Duodenal mucosa (tissue), 2 donors: Measurements from ENCODE around the gene IMMP2L.

Experiments used
- H3K27ac ChIP-seq: one replicate; pipeline ENCODE4 v1.7.0; 2013; ENCODE audit warnings: low read depth, low read length
- H3K27me3 ChIP-seq, 2 donors: one replicate each; pipeline ENCODE4 v1.7.0; 2013; ENCODE audit warnings: low read length in 2 of 2, control low read depth in 1 of 2; ENCODE audit not compliant: insufficient read depth in 2 of 2, control insufficient read depth in 1 of 2
- H3K36me3 ChIP-seq, 2 donors: one replicate each; pipeline ENCODE4 v1.7.0; 2013; ENCODE audit warnings: low read length in 2 of 2, control low read depth in 1 of 2; ENCODE audit not compliant: insufficient read depth in 2 of 2, control insufficient read depth in 1 of 2
- H3K4me1 ChIP-seq, 2 donors: one replicate each; pipeline ENCODE4 v1.7.0; 2013; ENCODE audit warnings: low read length in 2 of 2, control low read depth in 1 of 2; ENCODE audit not compliant: insufficient read depth in 2 of 2, control insufficient read depth in 1 of 2
- H3K4me3 ChIP-seq, 2 donors: one replicate each; pipeline ENCODE4 v1.7.0; 2013; ENCODE audit warnings: low read length in 2 of 2, low read depth in 1 of 2
- H3K9ac ChIP-seq, 2 donors: one replicate each; pipeline ENCODE4 v1.7.0; 2013; ENCODE audit warnings: low read length in 2 of 2, low read depth in 1 of 2
- H3K9me3 ChIP-seq, 2 donors: one replicate each; pipeline ENCODE4 v1.7.0; 2013; ENCODE audit warnings: low read length in 2 of 2, control low read depth in 1 of 2; ENCODE audit not compliant: control insufficient read depth in 1 of 2

Gene IMMP2L

DNA sequence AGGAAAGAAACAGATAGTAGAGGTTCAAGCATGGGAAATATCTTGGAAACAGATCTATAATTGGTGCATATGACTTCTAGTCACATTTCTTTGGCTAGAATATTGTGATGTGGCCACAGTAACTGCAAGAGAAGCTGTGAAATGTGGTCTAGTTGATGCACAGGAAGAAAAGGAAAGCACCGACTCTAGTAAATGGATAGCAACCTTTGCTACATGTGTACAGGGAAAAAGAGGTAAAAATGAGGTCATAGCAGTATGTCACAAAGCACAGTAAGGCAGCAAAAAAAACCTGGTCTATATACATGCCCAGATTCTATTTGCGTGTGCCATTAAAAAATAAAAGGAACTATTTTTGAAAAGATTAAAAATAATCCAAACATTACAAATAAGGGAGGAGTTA is 573.9 kb downstream of the IMMP2L start:
- Histone ChIP-seq H3K9ac (no peak overlapping the region), H3K27ac (no peak overlapping the region), H3K27me3 (no peaks in the 10 kb centered on the region), H3K36me3 (no peaks in the 10 kb centered on the region), H3K4me1 (no peaks in the 10 kb centered on the region), H3K4me3 (no peak overlapping the region), H3K9me3 (no peaks in the 10 kb centered on the region)

DNA sequence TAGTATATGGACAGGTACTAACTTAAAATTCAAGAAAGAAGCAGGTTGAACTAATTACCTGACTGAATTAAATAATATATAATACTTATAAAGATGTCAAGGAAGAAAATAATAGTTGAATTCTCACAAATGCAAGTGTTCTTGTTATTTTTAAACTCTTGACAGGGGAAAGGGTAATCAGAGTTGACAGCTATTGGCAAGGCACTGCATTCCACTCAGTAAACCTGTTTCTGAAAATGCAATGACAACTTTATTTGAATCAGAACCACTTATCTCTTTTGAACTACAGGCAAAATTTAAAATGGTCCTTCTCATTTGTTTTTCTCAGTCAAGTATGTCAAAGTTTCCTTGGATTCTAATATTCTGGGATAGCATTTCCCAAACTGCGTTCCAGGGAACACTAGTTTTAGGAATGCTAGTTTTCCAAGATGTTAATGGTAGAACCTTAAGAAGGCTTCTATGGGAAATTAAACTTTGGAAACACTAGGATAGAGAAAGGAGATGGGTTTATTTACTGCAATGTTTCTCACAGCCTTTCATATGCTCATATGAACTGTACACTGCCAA is 575.1 kb downstream of the IMMP2L start:
- Histone ChIP-seq H3K27ac (no peak overlapping the region), H3K4me3 (no peak overlapping the region), H3K9ac (no peak overlapping the region), H3K27me3 (no peaks in the 10 kb centered on the region), H3K36me3 (no peaks in the 10 kb centered on the region), H3K9me3 (no peaks in the 10 kb centered on the region), H3K4me1 (no peaks in the 10 kb centered on the region)

DNA sequence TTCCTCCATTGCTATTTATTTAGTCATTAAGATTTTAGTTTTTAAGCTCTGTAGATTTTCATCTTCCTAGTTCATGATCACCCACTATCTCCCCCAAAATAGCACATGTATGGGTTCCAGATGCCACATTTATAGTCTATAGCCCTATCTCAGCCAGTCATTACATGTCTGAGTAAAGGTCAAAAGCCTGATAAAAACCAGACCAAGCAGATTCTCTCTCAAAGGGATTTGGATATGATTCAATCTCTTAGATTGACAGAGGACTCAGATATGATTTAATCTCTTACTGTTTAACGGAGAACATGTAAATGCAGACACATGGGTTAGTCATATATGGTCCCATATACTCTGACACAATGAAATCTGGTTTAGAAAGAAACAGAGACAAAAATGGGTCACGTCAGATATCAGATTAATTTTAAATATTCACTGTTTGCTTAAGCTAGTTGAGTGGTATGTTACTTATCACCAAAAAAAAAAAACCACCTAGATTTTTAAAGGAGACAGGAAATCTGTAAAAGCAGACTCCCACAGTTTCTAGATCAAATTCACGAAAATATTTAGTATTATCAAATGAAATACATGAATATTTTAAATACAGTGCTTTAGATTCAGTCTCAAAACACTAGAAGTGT is 578.4 kb downstream of the IMMP2L start:
- Histone ChIP-seq H3K4me1 (no peaks in the 10 kb centered on the region), H3K27me3 (no peaks in the 10 kb centered on the region), H3K9me3 (no peaks in the 10 kb centered on the region), H3K9ac (no peak overlapping the region), H3K4me3 (no peak overlapping the region), H3K27ac (no peak overlapping the region), H3K36me3 (no peaks in the 10 kb centered on the region)

DNA sequence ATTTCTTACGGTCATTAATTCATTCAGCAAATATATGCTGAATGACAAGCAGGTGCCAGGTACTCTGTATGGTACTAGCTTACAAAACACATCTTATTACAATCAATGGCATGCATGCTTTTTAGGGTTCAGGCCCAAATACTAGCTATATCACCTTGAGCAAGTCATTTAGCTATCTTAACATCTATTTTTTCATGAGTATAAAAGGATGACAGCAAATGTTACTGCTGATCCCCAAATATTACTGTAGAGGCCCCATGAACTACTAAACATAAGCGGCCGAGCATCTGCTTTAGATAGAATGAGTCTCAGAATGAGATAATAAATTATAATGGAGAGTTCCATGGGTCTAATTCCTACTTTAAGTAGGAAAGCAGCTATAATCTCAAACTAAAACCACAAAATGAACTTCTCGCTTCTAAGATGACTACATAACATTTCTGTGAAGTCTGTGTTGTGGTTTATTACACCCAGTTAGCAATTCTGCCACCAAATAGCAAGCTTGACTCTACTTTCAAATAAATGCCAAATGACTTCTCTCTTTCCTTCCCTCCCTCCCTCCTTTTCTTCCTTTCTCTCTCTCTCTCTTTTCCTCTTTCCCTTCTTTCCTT is 585.1 kb downstream of the IMMP2L start:
- Histone ChIP-seq H3K27me3 (no peaks in the 10 kb centered on the region), H3K9ac (no peak overlapping the region), H3K4me3 (no peak overlapping the region), H3K9me3 (no peaks in the 10 kb centered on the region), H3K36me3 (no peaks in the 10 kb centered on the region), H3K4me1 (no peaks in the 10 kb centered on the region), H3K27ac (no peak overlapping the region)

DNA sequence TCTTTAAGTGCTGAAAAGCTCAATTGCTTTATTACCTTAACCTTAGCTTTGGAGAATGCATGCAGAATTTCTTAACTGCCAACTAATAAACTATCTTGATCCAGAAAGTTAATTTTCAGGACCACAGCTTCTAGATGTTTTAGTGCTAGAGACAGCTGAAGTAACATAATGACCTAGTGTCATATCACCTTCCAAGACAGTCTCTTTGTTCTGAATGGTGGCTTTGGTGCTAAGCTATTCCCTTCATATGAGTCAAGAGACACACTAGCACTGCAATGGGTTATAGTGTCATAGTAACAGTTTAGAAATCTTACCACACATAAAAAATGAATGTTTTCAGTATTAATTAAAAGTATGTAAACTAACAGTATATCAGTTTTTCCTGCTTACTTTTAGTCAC is 586.8 kb downstream of the IMMP2L start:
- no peak overlapping the region for H3K9ac ChIP-seq
- H3K36me3 ChIP-seq, result no peaks in the 10 kb centered on the region
- no peaks in the 10 kb centered on the region for H3K9me3 ChIP-seq
- no peak overlapping the region for H3K27ac ChIP-seq
- no peaks in the 10 kb centered on the region for H3K4me1 ChIP-seq
- H3K4me3 ChIP-seq, result no peak overlapping the region
- no peaks in the 10 kb centered on the region for H3K27me3 ChIP-seq

DNA sequence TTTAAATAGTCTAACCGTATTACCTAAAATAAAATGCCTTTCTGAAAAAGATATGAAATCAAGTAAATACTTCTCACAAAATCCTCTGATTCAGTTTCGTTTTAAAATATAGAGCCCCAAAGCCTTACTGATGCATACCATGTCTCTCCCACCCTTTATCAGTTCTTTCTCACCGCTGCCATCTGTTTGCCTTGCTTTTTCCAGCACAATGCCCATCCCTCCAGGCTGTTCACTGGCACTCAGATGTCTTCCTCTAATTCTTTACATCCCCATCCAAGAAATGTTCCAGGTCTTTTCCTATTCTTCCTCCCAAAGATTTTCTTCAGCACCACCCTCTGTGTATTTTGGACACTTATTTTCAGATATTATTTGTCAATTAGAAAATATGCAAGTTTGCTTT is 587.9 kb downstream of the IMMP2L start:
- H3K9me3 ChIP-seq, result no peaks in the 10 kb centered on the region
- no peak overlapping the region for H3K27ac ChIP-seq
- no peaks in the 10 kb centered on the region for H3K27me3 ChIP-seq
- H3K36me3 ChIP-seq, result no peaks in the 10 kb centered on the region
- H3K4me1 ChIP-seq, result no peaks in the 10 kb centered on the region
- H3K9ac ChIP-seq, result no peak overlapping the region
- H3K4me3 ChIP-seq, result no peak overlapping the region

DNA sequence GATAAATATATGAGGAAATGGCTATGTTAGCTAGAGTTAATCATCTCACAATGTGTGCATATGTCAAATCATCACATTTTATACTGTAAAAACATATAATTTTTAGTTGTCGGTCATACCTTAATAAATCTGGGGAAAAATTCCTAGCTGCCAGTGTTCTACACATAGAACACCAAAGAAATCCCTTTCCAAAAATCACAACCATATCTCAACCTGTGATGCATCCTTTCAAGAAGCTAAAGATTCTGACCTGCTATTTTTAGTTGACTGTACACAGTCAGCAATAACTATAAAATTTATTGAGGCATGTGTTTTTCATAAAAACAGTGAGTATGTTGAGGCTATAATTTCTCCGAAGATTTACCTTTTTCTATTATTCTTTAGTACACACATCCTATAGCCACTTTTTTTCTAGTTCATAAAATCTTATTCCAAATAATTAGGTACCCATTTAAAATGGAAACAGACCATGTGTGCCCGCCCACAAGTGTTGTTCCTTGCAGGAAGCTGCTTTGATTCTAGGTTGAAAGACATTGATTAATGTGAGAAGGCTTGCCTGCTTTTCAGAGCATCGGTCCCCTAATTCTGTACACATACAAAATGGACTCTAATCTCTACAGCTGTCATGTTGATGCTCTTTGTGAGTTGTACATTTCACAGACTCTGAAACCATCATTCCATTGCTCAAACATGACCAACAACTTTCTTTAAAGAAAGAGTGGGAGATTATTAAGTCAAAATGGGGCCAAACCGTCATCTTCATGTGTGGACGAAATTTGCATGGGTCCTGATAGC is 588.9 kb downstream of the IMMP2L start:
- Histone ChIP-seq H3K9ac (no peak overlapping the region), H3K36me3 (no peaks in the 10 kb centered on the region), H3K4me1 (no peaks in the 10 kb centered on the region), H3K27me3 (no peaks in the 10 kb centered on the region), H3K27ac (no peak overlapping the region), H3K9me3 (no peaks in the 10 kb centered on the region), H3K4me3 (no peak overlapping the region)

DNA sequence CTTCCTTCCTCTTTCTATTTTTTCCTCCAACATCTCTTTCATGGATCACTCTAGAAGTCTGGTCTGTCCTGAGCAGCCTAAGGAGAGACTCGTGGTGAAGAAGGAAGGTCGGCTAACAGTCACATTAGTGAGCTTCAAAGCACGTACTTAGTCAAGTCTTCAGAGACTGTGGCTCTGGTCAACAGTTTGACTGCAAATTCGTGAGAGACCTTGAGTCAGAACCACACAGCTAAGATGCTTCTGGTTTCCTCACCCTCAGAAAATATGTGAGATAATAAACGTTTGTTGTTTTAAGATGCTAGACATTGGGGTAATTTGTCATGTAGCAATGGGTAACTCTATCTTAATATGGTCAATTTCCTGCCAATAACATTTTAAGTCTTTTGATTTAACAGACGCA is 597.5 kb downstream of the IMMP2L start:
- H3K27ac ChIP-seq, result no peak overlapping the region
- no peak overlapping the region for H3K9ac ChIP-seq
- H3K27me3 ChIP-seq, result no peaks in the 10 kb centered on the region
- peaks cover 0 to 3% of the 10 kb centered on the region in 2 donors for H3K4me1 ChIP-seq
- no peak overlapping the region for H3K4me3 ChIP-seq
- no peaks in the 10 kb centered on the region for H3K36me3 ChIP-seq
- no peaks in the 10 kb centered on the region for H3K9me3 ChIP-seq

DNA sequence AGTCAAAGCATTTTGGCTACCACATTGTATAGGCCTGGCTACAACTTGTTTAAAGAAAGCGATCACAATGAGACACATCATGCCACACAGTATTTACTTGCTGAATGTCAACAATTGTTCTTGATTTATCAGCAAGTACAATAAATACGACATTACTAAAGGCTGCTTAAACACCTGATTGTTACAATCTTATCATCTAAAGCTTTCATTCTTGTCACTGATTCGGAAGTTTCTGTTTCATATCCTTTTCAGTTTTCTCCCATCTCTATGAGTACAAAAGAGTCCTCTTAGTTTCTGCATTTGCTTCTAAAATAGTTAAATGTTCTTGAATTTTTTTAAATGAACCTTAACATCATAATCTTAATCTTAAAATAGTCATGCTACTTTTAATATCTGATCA is 599.5 kb downstream of the IMMP2L start:
- Histone ChIP-seq H3K4me1 (peaks cover 0 to 3% of the 10 kb centered on the region in 2 donors), H3K4me3 (no peak overlapping the region), H3K27me3 (no peaks in the 10 kb centered on the region), H3K36me3 (no peaks in the 10 kb centered on the region), H3K9me3 (no peaks in the 10 kb centered on the region), H3K27ac (no peak overlapping the region), H3K9ac (no peak overlapping the region)

DNA sequence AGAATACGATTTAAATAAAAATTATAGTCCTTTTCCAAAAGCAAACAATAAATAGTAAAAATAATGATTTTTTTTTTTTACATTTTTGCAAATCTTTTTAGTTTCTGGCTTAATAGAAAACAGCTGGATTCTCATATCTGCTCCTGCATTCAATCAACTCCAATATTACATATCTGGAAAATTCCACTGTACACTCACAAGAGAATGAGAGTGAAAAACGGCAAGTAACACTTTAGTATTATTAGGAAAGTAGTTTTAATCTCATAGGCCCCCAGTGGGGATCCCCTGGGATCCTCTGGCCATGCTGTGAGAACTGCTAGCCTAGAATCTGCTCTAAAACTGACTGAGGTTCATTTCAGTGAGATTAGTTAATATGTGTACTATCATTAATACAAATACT is 599.9 kb downstream of the IMMP2L start:
- Histone ChIP-seq H3K4me1 (peaks cover 0 to 3% of the 10 kb centered on the region in 2 donors), H3K27me3 (no peaks in the 10 kb centered on the region), H3K9ac (no peak overlapping the region), H3K9me3 (no peaks in the 10 kb centered on the region), H3K36me3 (no peaks in the 10 kb centered on the region), H3K4me3 (no peak overlapping the region), H3K27ac (no peak overlapping the region)
